ENCODE results near the gene ARHGAP12.
A peak's percentile ranks its signal among the peaks of the same experiment; 100 is the strongest.

ARHGAP12 gene

GRCh38 chr10:31759799-31760626 is 168.6 kb downstream of the ARHGAP12 start (continued):
- no peak for TF ChIP-seq ZNF148 (tag by site-specific recombination; IDR thresholded peaks at IDR 0.05; ENCODE audit: borderline replicate concordance)
- peak; percentile 69; the same call in 1 of the 2 replicates for TF ChIP-seq HIC1 (tag by site-specific recombination; IDR thresholded peaks at IDR 0.05)
- peak; percentile 54; the same call in 1 of the 2 replicates for TF ChIP-seq INSM2 (tag by site-specific recombination; IDR thresholded peaks at IDR 0.05)
- TF ChIP-seq ZNF488 (tag by site-specific recombination; IDR thresholded peaks at IDR 0.05): no peak
- no peak for TF ChIP-seq SCRT2 (tag by site-specific recombination; IDR thresholded peaks at IDR 0.05)
- peak; percentile 67 for TF ChIP-seq SP3 (tag by site-specific recombination; IDR thresholded peaks at IDR 0.05)
- TF ChIP-seq ZNF544 (tag by site-specific recombination; IDR thresholded peaks at IDR 0.05): no peak
- TF ChIP-seq ZSCAN16 (tag by site-specific recombination; IDR thresholded peaks at IDR 0.05): no peak
- no peak for TF ChIP-seq ZNF792 (tag by site-specific recombination; IDR thresholded peaks at IDR 0.05)
- TF ChIP-seq SALL2 (tag by site-specific recombination; IDR thresholded peaks at IDR 0.05; ENCODE audit: borderline replicate concordance): no peak
- TF ChIP-seq ZNF140 (tag by site-specific recombination; IDR thresholded peaks at IDR 0.05): no peak
- TF ChIP-seq GLI4 (tag by site-specific recombination; IDR thresholded peaks at IDR 0.05): no peak
- TF ChIP-seq ZNF791 (tag by site-specific recombination; IDR thresholded peaks at IDR 0.05): no peak
- no peak for TF ChIP-seq ZNF157 (tag by site-specific recombination; IDR thresholded peaks at IDR 0.05)
- TF ChIP-seq FEZF1 (tag by site-specific recombination; IDR thresholded peaks at IDR 0.05): peak; percentile 43
- no peak for TF ChIP-seq ZNF518A (tag by site-specific recombination; conservative IDR thresholded peaks at IDR 0.05; ENCODE audit: low read depth)
- TF ChIP-seq ZNF18 (tag by site-specific recombination; IDR thresholded peaks at IDR 0.05): no peak
- TF ChIP-seq ZNF398 (tag by site-specific recombination; IDR thresholded peaks at IDR 0.05): no peak
- no peak for TF ChIP-seq ZNF510 (tag by site-specific recombination; IDR thresholded peaks at IDR 0.05; ENCODE audit: insufficient replicate concordance)
- TF ChIP-seq ZNF155 (tag by site-specific recombination; IDR thresholded peaks at IDR 0.05): no peak
- TF ChIP-seq ELK4 (IDR thresholded peaks at IDR 0.05; ENCODE audit: borderline replicate concordance, low read depth, low read length): no peak
